IPS DF 19.7 (cell line): ENCODE results near the gene SLC35F4.

ENCODE experiments used
- DNase-seq: peaks from one replicate; pipeline ENCODE4 v3.0.0-alpha.2; 2013; ENCODE audit warnings: low read depth, low spot score

Gene SLC35F4

GRCh38 chr14:57526942-57527341 lies 338.9 kb downstream of the SLC35F4 start:
- DNase-seq = peak; percentile 45

- DNase-seq = no peak
These were observed 346.8 kb downstream of the SLC35F4 start for GRCh38 chr14:57519043-57519442.
